ENCODE measurements around the gene DMRTA2. TPM values are rescaled to one million over a fixed set of nuclear protein-coding genes. Genes with fewer than 3 reads are reported as not detected.

The DMRTA2 gene
- total and polyA plus RNA-seq, 2 of the 8 experiments (the other 6 are each of a cell fraction or from before 2014, with no cell fraction given), result not detected

DNA sequence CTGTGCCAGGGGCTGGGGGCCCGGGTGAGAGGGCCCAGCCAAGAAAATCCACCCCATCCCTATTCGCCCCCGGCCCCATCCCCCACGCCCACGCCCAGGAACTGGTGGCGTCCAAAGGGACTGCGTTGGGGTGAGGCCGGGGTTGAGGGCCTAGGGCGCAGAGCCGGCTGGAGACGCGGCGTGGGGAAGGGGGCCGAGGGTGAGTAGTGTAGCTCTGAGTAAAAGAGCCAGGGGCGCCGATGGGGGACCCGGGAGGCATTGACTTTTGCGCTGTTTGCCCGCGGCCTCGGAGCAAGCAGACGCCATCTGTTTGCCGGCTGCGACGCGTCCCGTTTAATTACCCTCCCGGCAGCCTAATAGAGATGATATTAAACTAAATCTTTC lies 3.5 kb upstream of the DMRTA2 start (continued):
- no peak for TF ChIP-seq JUND (IDR thresholded peaks at IDR 0.05; ENCODE audit: low read length)
- TF ChIP-seq, protein P1, sequence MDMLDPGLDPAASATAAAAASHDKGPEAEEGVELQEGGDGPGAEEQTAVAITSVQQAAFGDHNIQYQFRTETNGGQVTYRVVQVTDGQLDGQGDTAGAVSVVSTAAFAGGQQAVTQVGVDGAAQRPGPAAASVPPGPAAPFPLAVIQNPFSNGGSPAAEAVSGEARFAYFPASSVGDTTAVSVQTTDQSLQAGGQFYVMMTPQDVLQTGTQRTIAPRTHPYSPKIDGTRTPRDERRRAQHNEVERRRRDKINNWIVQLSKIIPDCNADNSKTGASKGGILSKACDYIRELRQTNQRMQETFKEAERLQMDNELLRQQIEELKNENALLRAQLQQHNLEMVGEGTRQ (IDR thresholded peaks at IDR 0.05; ENCODE audit: low read length), result no peak
- TF ChIP-seq SP2 (IDR thresholded peaks at IDR 0.05; ENCODE audit: low read length), result no peak

Measured in H1 (cell line).